MCF 10A (cell line): Measurements from ENCODE around the gene AXDND1. TPM values are rescaled to one million over a fixed set of nuclear protein-coding genes. Genes with fewer than 3 reads are reported as not detected.
"Not testable (repeated sequence)": the region's sequence is repeated elsewhere in the genome, so short reads cannot be mapped to it uniquely, and the experiment has no call there.

Experiments used
- BruUV-seq: library from RNA; stranded (reverse); fragments of 400-500 nt; replicated peaks from 2 replicates; lab custom pipeline; 2021; lab: Mats Ljungman, UMichigan
- CTCF ChIA-PET: fragments of 300-600 bp; sonication (Branson Sonifier 250); formaldehyde crosslinking; extraction: SDS; loops from one replicate; lab custom pipeline; 2021; ENCODE audit warnings: antibody characterized with exemption, inconsistent platforms; lab: Yijun Ruan, JAX
- POLR2A ChIA-PET: fragments of 300-600, 350-650 bp; sonication (Branson Sonifier 250); formaldehyde crosslinking; extraction: SDS; loops from one replicate; lab custom pipeline; 2020; ENCODE audit warnings: antibody characterized with exemption, inconsistent platforms; lab: Yijun Ruan, JAX
- DNase-seq: peaks from one replicate; pipeline ENCODE4 v3.0.0-alpha.2; 2018; ENCODE audit not compliant: unreplicated experiment
- H3K27ac Mint-ChIP-seq: one replicate; pipeline ENCODE4 v1.8.0; 2022; ENCODE audit warnings: mild to moderate bottlenecking, low read depth, mixed read lengths; ENCODE audit not compliant: unreplicated experiment
- H3K27me3 Mint-ChIP-seq: one replicate; pipeline ENCODE4 v1.8.0; 2022; ENCODE audit warnings: mixed read lengths; ENCODE audit not compliant: insufficient read depth, unreplicated experiment
- H3K36me3 Mint-ChIP-seq: one replicate; pipeline ENCODE4 v1.8.0; 2022; ENCODE audit warnings: mild to moderate bottlenecking, moderate library complexity, mixed read lengths; ENCODE audit not compliant: insufficient read depth, unreplicated experiment
- H3K4me1 Mint-ChIP-seq: one replicate; pipeline ENCODE4 v1.8.0; 2022; ENCODE audit warnings: mixed read lengths; ENCODE audit not compliant: insufficient read depth, unreplicated experiment
- H3K4me3 Mint-ChIP-seq: one replicate; pipeline ENCODE4 v1.8.0; 2022; ENCODE audit warnings: mild to moderate bottlenecking, moderate library complexity, mixed read lengths; ENCODE audit not compliant: unreplicated experiment
- H3K9me3 Mint-ChIP-seq: one replicate; pipeline ENCODE4 v1.8.0; 2022; ENCODE audit warnings: mixed read lengths; ENCODE audit not compliant: unreplicated experiment
- CTCF ChIP-seq: fragments of 200-600 bp; IDR thresholded peaks from one replicate; pipeline ENCODE4 v1.8.0; 2022; ENCODE audit warnings: antibody characterized with exemption, mild to moderate bottlenecking; ENCODE audit not compliant: unreplicated experiment
- intact Hi-C: fragments of 100-400 bp; cut with micrococcal nuclease; formaldehyde crosslinking; loops from 2 replicates; pipeline ENCODE4 v1.14.1; 2022
- total RNA-seq: library from RNA; stranded (reverse); gene quantifications from 2 replicates; pipeline ENCODE4 v1.2.3, GENCODE V29; 2022

The AXDND1 gene
- total RNA-seq, 1 experiment from 2014 or later, result 1.1 TPM

- H3K4me3 Mint-ChIP-seq, result no peak overlapping the region
- no peaks in the 10 kb centered on the region for H3K4me1 Mint-ChIP-seq
- no peaks in the 10 kb centered on the region for H3K27me3 Mint-ChIP-seq
- TF ChIP-seq CTCF, result no peak
- ChIA-PET CTCF (no interaction called here), POLR2A (no interaction called here)
- no TSS peak for BruUV-seq
- no peak for DNase-seq
- no peak overlapping the region for H3K27ac Mint-ChIP-seq
- H3K9me3 Mint-ChIP-seq, result peaks cover 7% of the 10 kb centered on the region
- intact Hi-C loops, result no loop called here
- H3K36me3 Mint-ChIP-seq, result no peaks in the 10 kb centered on the region
Observed at GRCh38 chr1:179440971-179441370, 75.2 kb downstream of the AXDND1 start.

GRCh38 chr1:179441501-179441900, 75.7 kb downstream of the AXDND1 start:
- Mint-ChIP-seq H3K4me1 (no peaks in the 10 kb centered on the region), H3K27me3 (no peaks in the 10 kb centered on the region), H3K4me3 (no peak overlapping the region), H3K36me3 (no peaks in the 10 kb centered on the region), H3K27ac (no peak overlapping the region), H3K9me3 (peaks cover 7% of the 10 kb centered on the region)
- intact Hi-C loops, result no loop called here
- no peak for TF ChIP-seq CTCF
- no TSS peak for BruUV-seq
- ChIA-PET POLR2A (no interaction called here), CTCF (no interaction called here)
- DNase-seq, result no peak

GRCh38 chr1:179442846-179443245, 77.1 kb downstream of the AXDND1 start:
- H3K9me3 Mint-ChIP-seq, CTCF ChIA-PET, H3K36me3 Mint-ChIP-seq, BruUV-seq, intact Hi-C loops, H3K4me1 Mint-ChIP-seq, H3K27ac Mint-ChIP-seq, DNase-seq, H3K27me3 Mint-ChIP-seq, POLR2A ChIA-PET, H3K4me3 Mint-ChIP-seq: not testable (repeated sequence)

GRCh38 chr1:179445593-179445992, 79.8 kb downstream of the AXDND1 start:
- POLR2A ChIA-PET, result no interaction called here
- H3K27me3 Mint-ChIP-seq, result no peaks in the 10 kb centered on the region
- DNase-seq, result no peak
- intact Hi-C loops, result loop anchor here (5.0 kb wide), 1 partner anchor 193 kb away; no protein-coding TSS in a partner anchor
- H3K27ac Mint-ChIP-seq, result no peak overlapping the region
- H3K4me1 Mint-ChIP-seq, result no peaks in the 10 kb centered on the region
- TF ChIP-seq CTCF, result no peak
- H3K9me3 Mint-ChIP-seq, result no peaks in the 10 kb centered on the region
- CTCF ChIA-PET, result no interaction called here
- H3K36me3 Mint-ChIP-seq, result no peaks in the 10 kb centered on the region
- BruUV-seq, result no TSS peak
- no peak overlapping the region for H3K4me3 Mint-ChIP-seq

GRCh38 chr1:179447489-179447888, 81.7 kb downstream of the AXDND1 start:
- POLR2A ChIA-PET, result no interaction called here
- intact Hi-C loops, result loop anchor here (5.0 kb wide), 1 partner anchor 195 kb away; no protein-coding TSS in a partner anchor
- CTCF ChIA-PET, result interaction anchor here (0.6 to 2.7 kb wide), 13 partner anchors 9 to 216 kb away, joined by 3 to 16 read pairs (median 3); no protein-coding TSS in a partner anchor
- no peaks in the 10 kb centered on the region for H3K36me3 Mint-ChIP-seq
- no peaks in the 10 kb centered on the region for H3K4me1 Mint-ChIP-seq
- no TSS peak for BruUV-seq
- peaks cover 9% of the 10 kb centered on the region for H3K9me3 Mint-ChIP-seq
- H3K4me3 Mint-ChIP-seq, result no peak overlapping the region
- TF ChIP-seq CTCF, result peak; percentile 25
- no peak overlapping the region for H3K27ac Mint-ChIP-seq
- DNase-seq, result peak; percentile 39
- H3K27me3 Mint-ChIP-seq, result no peaks in the 10 kb centered on the region
